Gastroesophageal sphincter (tissue), 3 donors: ENCODE data around the gene NFAT5.

ENCODE experiments used
- CTCF ChIP-seq, 4 experiments: fragments of 200-600 bp in 2 of 4; fragments of 450-650 bp in 2 of 4; sonication (generic) in 1 of 4; IDR thresholded peaks; one replicate each; pipeline ENCODE4 v1.5.1; 2017 to 2019; ENCODE audit warnings: antibody characterized with exemption in 4 of 4, mild to moderate bottlenecking in 2 of 4, moderate library complexity in 2 of 4
- POLR2A ChIP-seq, 2 donors: fragments of 450-650 bp; IDR thresholded peaks; one replicate each; pipeline ENCODE4 v1.6.1; 2017; ENCODE audit warnings: antibody characterized with exemption in 2 of 2, mild to moderate bottlenecking in 2 of 2, moderate library complexity in 1 of 2
- POLR2AphosphoS5 ChIP-seq: sonication (generic); formaldehyde crosslinking; IDR thresholded peaks from one replicate; pipeline ENCODE4 v1.6.1; 2017; ENCODE audit warnings: antibody characterized with exemption

GRCh38 chr16:69579783-69580481 lies 14.2 kb downstream of the NFAT5 start:
- TF ChIP-seq POLR2A (IDR thresholded peaks at IDR 0.05), result no peak
- no peak for TF ChIP-seq CTCF (IDR thresholded peaks at IDR 0.05)
- TF ChIP-seq POLR2AphosphoS5, result no peak
